ENCODE measurements around the gene CELSR1.
"Not testable (repeated sequence)": the region's sequence is repeated elsewhere in the genome, so short reads cannot be mapped to it uniquely, and the experiment has no call there.

The CELSR1 gene

DNA sequence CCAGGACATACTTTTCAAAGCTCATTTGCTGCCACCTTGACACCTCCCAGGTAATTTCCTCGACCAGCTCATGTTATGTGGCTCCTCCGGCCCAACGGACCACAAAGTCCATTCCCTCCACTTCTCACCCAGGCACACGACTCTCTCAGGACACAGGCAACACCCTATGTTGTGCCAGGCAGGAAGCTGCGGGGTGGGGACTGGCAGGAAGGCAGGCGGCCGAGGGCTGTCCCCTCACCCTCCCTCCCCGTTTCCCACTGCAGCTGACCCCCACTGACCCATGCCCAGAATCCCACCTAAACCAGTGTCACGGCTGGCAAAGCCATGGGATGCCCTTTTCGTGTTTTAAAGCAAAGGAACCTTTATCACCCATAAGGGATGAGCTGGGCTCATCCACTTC is 20.8 kb downstream of the CELSR1 start:
- Histone ChIP-seq H3K27ac (no peak overlapping the region), H3K36me3 (replicated peaks) (no peaks in the 10 kb centered on the region), H3K27me3 (replicated peaks) (no peaks in the 10 kb centered on the region), H3K4me3 (ENCODE audit: low read depth, low read length) (no peak overlapping the region)
- TF ChIP-seq, protein P1, sequence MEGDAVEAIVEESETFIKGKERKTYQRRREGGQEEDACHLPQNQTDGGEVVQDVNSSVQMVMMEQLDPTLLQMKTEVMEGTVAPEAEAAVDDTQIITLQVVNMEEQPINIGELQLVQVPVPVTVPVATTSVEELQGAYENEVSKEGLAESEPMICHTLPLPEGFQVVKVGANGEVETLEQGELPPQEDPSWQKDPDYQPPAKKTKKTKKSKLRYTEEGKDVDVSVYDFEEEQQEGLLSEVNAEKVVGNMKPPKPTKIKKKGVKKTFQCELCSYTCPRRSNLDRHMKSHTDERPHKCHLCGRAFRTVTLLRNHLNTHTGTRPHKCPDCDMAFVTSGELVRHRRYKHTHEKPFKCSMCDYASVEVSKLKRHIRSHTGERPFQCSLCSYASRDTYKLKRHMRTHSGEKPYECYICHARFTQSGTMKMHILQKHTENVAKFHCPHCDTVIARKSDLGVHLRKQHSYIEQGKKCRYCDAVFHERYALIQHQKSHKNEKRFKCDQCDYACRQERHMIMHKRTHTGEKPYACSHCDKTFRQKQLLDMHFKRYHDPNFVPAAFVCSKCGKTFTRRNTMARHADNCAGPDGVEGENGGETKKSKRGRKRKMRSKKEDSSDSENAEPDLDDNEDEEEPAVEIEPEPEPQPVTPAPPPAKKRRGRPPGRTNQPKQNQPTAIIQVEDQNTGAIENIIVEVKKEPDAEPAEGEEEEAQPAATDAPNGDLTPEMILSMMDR (IDR thresholded peaks at IDR 0.05; ENCODE audit: low read depth, low read length, missing control alignments): no peak
- in situ Hi-C loops (cut with HindIII; ENCODE audit: low pct_ligation_motif_present, low sequenced_read_pairs): no loop called here
- no peak for DNase-seq

DNA sequence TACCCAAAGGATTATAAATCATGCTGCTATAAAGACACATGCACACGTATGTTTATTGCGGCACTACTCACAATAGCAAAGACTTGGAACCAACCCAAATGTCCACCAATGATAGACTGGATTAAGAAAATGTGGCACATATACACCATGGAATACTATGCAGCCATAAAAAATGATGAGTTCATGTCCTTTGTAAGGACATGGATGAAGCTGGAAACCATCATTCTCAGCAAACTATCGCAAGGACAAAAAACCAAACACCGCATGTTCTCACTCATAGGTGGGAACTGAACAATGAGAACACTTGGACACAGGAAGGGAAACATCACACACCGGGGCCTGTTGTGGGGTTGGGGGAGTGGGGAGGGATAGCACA is 21.3 kb downstream of the CELSR1 start:
- H3K27ac ChIP-seq; H3K36me3 ChIP-seq (replicated peaks); in situ Hi-C loops (cut with HindIII; ENCODE audit: low pct_ligation_motif_present, low sequenced_read_pairs); H3K27me3 ChIP-seq (replicated peaks); DNase-seq; H3K4me3 ChIP-seq (ENCODE audit: low read depth, low read length): not testable (repeated sequence)

DNA sequence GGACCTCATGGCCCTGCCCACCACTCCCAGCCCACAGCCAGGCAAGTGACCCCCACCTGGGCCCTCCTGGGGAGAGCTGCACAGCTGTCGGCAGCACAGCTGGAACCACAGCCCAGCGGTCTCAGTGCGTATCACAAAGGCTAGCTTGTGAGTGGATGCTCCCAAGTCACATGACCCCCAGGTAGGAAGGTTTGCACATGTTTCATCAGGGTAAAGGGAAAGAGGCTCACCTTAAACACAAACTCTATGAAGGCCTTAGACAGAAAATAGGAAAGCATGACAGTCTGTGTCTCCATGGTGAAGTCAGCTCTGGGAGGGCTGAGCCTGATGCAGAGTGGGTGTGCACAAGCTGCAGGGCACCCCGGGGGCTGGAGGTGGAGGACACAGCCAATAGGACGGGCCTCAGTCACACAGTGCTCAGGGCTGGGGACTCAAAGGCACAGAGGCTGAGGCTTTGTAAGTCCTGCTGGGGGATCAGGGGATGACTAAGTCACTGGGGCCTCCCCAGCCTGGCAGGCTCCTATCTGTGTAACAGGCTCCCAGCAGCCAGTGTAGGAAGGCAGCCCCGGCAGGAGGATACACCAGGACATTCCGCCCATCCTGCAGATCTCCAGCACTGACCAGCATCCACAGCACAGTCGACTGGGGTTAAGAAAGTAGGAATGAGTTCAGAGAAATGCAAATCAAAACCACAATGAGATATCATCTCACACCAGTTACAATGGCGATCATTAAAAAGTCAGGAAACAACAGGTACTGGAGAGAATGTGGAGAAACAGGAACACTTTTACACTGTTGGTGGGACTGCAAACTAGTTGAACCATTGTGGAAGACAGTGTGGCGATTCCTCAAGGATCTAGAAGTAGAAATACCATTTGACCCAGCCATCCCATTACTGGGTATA is 22.0 kb downstream of the CELSR1 start:
- in situ Hi-C loops (cut with HindIII; ENCODE audit: low pct_ligation_motif_present, low sequenced_read_pairs): no loop called here
- peak; percentile 57 for DNase-seq
- no peaks in the 10 kb centered on the region for H3K36me3 ChIP-seq (replicated peaks)
- no peak overlapping the region for H3K27ac ChIP-seq
- no peak overlapping the region for H3K4me3 ChIP-seq (ENCODE audit: low read depth, low read length)
- TF ChIP-seq, protein P1 (IDR thresholded peaks at IDR 0.05; ENCODE audit: low read depth, low read length, missing control alignments): no peak
- no peaks in the 10 kb centered on the region for H3K27me3 ChIP-seq (replicated peaks)

DNA sequence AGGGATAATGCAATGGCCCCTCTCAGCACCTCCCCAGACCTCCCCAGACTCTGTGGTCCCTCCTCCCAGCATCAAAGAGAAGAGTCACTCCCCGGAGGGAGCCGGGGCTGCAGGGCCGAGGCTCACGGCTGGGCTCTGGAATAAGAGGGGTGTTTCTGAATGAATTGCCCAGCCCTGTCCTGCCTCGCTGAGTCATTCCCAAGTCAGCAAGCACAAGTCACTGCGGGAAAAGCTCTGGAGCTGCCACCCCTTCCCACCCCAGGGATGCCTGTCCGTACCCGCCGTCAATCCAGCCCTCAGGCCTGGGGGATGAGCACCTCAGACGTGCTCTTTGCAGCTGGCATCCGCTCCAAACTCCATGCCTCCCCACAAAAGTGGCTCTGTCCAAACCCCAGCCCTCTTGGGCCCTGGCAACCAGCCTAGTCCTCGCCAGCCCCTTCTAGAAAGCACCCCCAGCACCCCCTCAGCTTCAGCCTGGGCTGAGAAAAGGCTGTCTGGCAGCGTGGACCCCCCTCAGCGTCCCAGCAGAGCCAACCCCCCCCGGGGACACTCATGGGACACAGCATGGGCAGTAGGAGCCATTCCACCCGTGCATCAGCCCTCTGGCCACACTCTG is 22.7 kb downstream of the CELSR1 start:
- in situ Hi-C loops (cut with HindIII; ENCODE audit: low pct_ligation_motif_present, low sequenced_read_pairs): no loop called here

DNA sequence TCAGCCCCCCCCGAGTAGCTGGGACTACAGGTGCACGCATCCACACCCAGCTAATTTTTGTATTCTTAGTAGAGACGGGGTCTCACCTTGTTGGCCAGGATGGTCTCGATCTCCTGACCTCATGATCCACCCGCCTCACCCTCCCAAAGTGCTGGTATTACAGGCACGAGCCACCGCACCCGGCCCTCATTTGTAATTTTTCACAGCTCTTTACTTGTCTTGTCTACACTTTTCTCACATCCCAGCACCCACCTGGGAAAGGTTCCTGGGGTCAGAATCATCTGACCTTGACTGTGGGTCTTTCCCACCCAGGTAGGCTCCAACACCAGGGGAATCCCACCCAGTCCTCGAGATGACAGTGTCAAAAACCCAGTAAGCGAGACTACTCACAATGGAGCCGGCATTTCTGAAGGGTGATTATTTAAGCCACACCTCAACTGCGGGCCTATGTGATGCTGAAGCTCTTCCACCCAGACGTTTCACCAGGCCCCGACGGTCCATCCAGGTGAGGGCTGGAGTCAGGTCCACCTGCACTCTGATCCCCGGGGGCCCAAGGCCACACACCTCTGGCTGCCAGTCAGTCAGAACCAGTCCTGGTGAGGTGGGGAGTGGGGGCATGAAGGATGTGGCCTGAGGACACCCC is 23.4 kb downstream of the CELSR1 start:
- DNase-seq: no peak
- Histone ChIP-seq H3K27me3 (replicated peaks) (no peaks in the 10 kb centered on the region), H3K27ac (no peak overlapping the region), H3K36me3 (replicated peaks) (no peaks in the 10 kb centered on the region), H3K4me3 (ENCODE audit: low read depth, low read length) (no peak overlapping the region)
- TF ChIP-seq, protein P1 (IDR thresholded peaks at IDR 0.05; ENCODE audit: low read depth, low read length, missing control alignments): no peak
- in situ Hi-C loops (cut with HindIII; ENCODE audit: low pct_ligation_motif_present, low sequenced_read_pairs): no loop called here

More for the DNA sequence above, 22.7 kb downstream of the CELSR1 start:
- Histone ChIP-seq H3K4me3 (ENCODE audit: low read depth, low read length) (no peak overlapping the region), H3K36me3 (replicated peaks) (no peaks in the 10 kb centered on the region), H3K27me3 (replicated peaks) (no peaks in the 10 kb centered on the region), H3K27ac (no peak overlapping the region)
- TF ChIP-seq, protein P1 (IDR thresholded peaks at IDR 0.05; ENCODE audit: low read depth, low read length, missing control alignments): no peak
- DNase-seq: peak; percentile 55

DNA sequence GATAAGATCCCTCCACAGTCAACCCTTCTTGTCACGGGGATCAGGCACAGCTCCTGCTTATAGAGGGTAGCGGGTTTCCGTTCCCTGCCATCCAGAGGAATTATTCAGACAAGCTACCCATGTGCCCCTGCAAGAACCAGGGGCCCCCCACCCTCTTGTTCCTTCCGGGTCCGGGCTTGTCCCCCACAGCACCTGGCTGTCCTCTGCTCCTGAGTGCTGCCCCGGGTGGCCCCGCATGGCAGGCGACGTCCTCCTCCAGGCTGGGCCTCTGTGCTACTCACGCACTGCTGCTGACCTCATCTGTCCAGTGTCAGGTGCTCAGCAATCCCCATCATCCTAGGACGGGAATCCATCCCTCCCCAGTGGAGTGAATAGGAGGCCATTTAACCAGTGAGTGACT is 24.7 kb downstream of the CELSR1 start:
- TF ChIP-seq, protein P1 (IDR thresholded peaks at IDR 0.05; ENCODE audit: low read depth, low read length, missing control alignments): no peak
- H3K36me3 ChIP-seq (replicated peaks): no peaks in the 10 kb centered on the region
- H3K27ac ChIP-seq: no peak overlapping the region
- H3K4me3 ChIP-seq (ENCODE audit: low read depth, low read length): no peak overlapping the region
- no peak for DNase-seq
- in situ Hi-C loops (cut with HindIII; ENCODE audit: low pct_ligation_motif_present, low sequenced_read_pairs): no loop called here
- no peaks in the 10 kb centered on the region for H3K27me3 ChIP-seq (replicated peaks)

Data from brain microvascular endothelial cell (primary cell).